HEK293 (cell line): Measurements from ENCODE around the gene CNIH1.

Source experiments
- CTCF ChIA-PET: fragments of 350-600 bp; formaldehyde crosslinking; extraction: SDS; loops from one replicate; lab custom pipeline; 2021; ENCODE audit warnings: antibody characterized with exemption; lab: Yijun Ruan, JAX
- POLR2A ChIA-PET: fragments of 300-600 bp; formaldehyde crosslinking; extraction: SDS; loops from one replicate; lab custom pipeline; 2020; ENCODE audit warnings: antibody characterized with exemption, inconsistent platforms; lab: Yijun Ruan, JAX
- H3K27ac ChIP-seq: fragments of 200-500 bp; sonication (Bioruptor generic); 2 replicates; pipeline ENCODE4 v1.5.1; 2014; ENCODE audit warnings: low read depth, low read length, control low read depth, inconsistent platforms; ENCODE audit errors: extremely low read depth
- H3K36me3 ChIP-seq, 2 experiments: fragments of 200-500 bp in 1 of 2; sonication (Bioruptor generic) in 1 of 2; 1 replicate in 1 of 2; 2 replicates in 1 of 2; pipeline ENCODE4 v1.5.1; 2014 to 2017; ENCODE audit warnings: inconsistent platforms in 2 of 2, low read length in 2 of 2; ENCODE audit not compliant: control insufficient read depth in 2 of 2, insufficient read depth in 1 of 2
- H3K4me1 ChIP-seq: fragments of 200-500 bp; sonication (Bioruptor generic); 2 replicates; pipeline ENCODE4 v1.5.1; 2014; ENCODE audit warnings: mild to moderate bottlenecking, low read length, inconsistent platforms; ENCODE audit not compliant: control insufficient read depth, insufficient read depth
- H3K4me3 ChIP-seq: 2 replicates; pipeline ENCODE4 v1.5.1; 2011; ENCODE audit warnings: low read depth, mild to moderate bottlenecking, control low read depth, low read length, moderate library complexity
- H3K9me3 ChIP-seq: fragments of 200-500 bp; sonication (Bioruptor generic); 2 replicates; pipeline ENCODE4 v1.5.1; 2014; ENCODE audit warnings: low read depth, low read length, inconsistent platforms; ENCODE audit not compliant: control insufficient read depth, insufficient read depth
- FEZF1 ChIP-seq: fragments of 450-650 bp; formaldehyde crosslinking; IDR thresholded peaks from 2 replicates; pipeline ENCODE4 v1.5.1; 2016; ENCODE audit warnings: missing biosample characterization, missing genetic modification characterization
- GLIS1 ChIP-seq: fragments of 450-650 bp; formaldehyde crosslinking; IDR thresholded peaks from 2 replicates; pipeline ENCODE4 v1.5.1; 2016; ENCODE audit warnings: missing biosample characterization, missing genetic modification characterization
- HOXA7 ChIP-seq: sonication (generic); formaldehyde crosslinking; IDR thresholded peaks from 2 replicates; pipeline ENCODE4 v1.8.1; 2022; ENCODE audit warnings: missing genetic modification reagents, borderline replicate concordance
- KLF9 ChIP-seq: fragments of 450-650 bp; formaldehyde crosslinking; IDR thresholded peaks from 2 replicates; pipeline ENCODE4 v1.5.1; 2016; ENCODE audit warnings: missing biosample characterization, missing genetic modification characterization, low read depth
- OVOL3 ChIP-seq: fragments of 450-650 bp; formaldehyde crosslinking; IDR thresholded peaks from 2 replicates; pipeline ENCODE4 v1.5.1; 2016; ENCODE audit warnings: missing biosample characterization, missing genetic modification characterization
- PRDM6 ChIP-seq: fragments of 450-650 bp; formaldehyde crosslinking; IDR thresholded peaks from 2 replicates; pipeline ENCODE4 v1.5.1; 2017; ENCODE audit warnings: missing biosample characterization, missing genetic modification characterization
- SETDB1 ChIP-seq: IDR thresholded peaks from one replicate; pipeline ENCODE4 v1.6.1; 2017; ENCODE audit warnings: mild to moderate bottlenecking, low read length, moderate library complexity, mixed read lengths; ENCODE audit not compliant: insufficient read length
- YY2 ChIP-seq: fragments of 450-650 bp; formaldehyde crosslinking; IDR thresholded peaks from 2 replicates; pipeline ENCODE4 v1.5.1; 2016; ENCODE audit warnings: missing biosample characterization, missing genetic modification characterization
- ZBTB49 ChIP-seq: fragments of 450-650 bp; formaldehyde crosslinking; IDR thresholded peaks from 2 replicates; pipeline ENCODE4 v1.5.1; 2016; ENCODE audit warnings: missing biosample characterization, missing genetic modification characterization, low read depth
- ZFP41 ChIP-seq: fragments of 450-650 bp; formaldehyde crosslinking; IDR thresholded peaks from 2 replicates; pipeline ENCODE4 v1.5.1; 2016; ENCODE audit warnings: missing biosample characterization, missing genetic modification characterization, borderline replicate concordance
- ZNF112 ChIP-seq: fragments of 450-650 bp; formaldehyde crosslinking; IDR thresholded peaks from 2 replicates; pipeline ENCODE4 v1.5.0; 2017; ENCODE audit warnings: missing biosample characterization, missing genetic modification characterization
- ZNF175 ChIP-seq: fragments of 450-650 bp; formaldehyde crosslinking; IDR thresholded peaks from 2 replicates; pipeline ENCODE4 v1.5.1; 2016; ENCODE audit warnings: missing biosample characterization, missing genetic modification characterization
- ZNF248 ChIP-seq: fragments of 450-650 bp; formaldehyde crosslinking; IDR thresholded peaks from 2 replicates; pipeline ENCODE4 v1.5.1; 2017; ENCODE audit warnings: missing biosample characterization, missing genetic modification characterization
- ZNF266 ChIP-seq: fragments of 450-650 bp; formaldehyde crosslinking; IDR thresholded peaks from 2 replicates; pipeline ENCODE4 v1.5.1; 2016; ENCODE audit warnings: missing biosample characterization, missing genetic modification characterization, low read depth
- ZNF292 ChIP-seq: fragments of 450-650 bp; formaldehyde crosslinking; IDR thresholded peaks from 2 replicates; pipeline ENCODE4 v1.5.1; 2016; ENCODE audit warnings: low read depth, missing biosample characterization, missing genetic modification characterization, borderline replicate concordance
- ZNF350 ChIP-seq: fragments of 450-650 bp; formaldehyde crosslinking; IDR thresholded peaks from 2 replicates; pipeline ENCODE4 v1.5.0; 2017; ENCODE audit warnings: missing biosample characterization, mild to moderate bottlenecking, missing genetic modification characterization
- ZNF354C ChIP-seq: fragments of 450-650 bp; formaldehyde crosslinking; IDR thresholded peaks from 2 replicates; pipeline ENCODE4 v1.5.1; 2016; ENCODE audit warnings: missing biosample characterization, missing genetic modification characterization, low read depth, borderline replicate concordance
- ZNF416 ChIP-seq: fragments of 450-650 bp; formaldehyde crosslinking; IDR thresholded peaks from 2 replicates; pipeline ENCODE4 v1.5.1; 2016; ENCODE audit warnings: missing biosample characterization, missing genetic modification characterization
- ZNF501 ChIP-seq: fragments of 450-650 bp; formaldehyde crosslinking; IDR thresholded peaks from 2 replicates; pipeline ENCODE4 v1.5.1; 2016; ENCODE audit warnings: missing biosample characterization, missing genetic modification characterization
- ZNF555 ChIP-seq: fragments of 450-650 bp; formaldehyde crosslinking; conservative IDR thresholded peaks from 2 replicates; pipeline ENCODE4 v1.5.1; 2017; ENCODE audit warnings: missing biosample characterization, mild to moderate bottlenecking, missing genetic modification characterization, inconsistent platforms
- ZNF624 ChIP-seq: fragments of 450-650 bp; formaldehyde crosslinking; IDR thresholded peaks from 2 replicates; pipeline ENCODE4 v1.5.1; 2017; ENCODE audit warnings: missing biosample characterization, missing genetic modification characterization
- ZNF658 ChIP-seq: fragments of 450-650 bp; formaldehyde crosslinking; IDR thresholded peaks from 2 replicates; pipeline ENCODE4; 2016; ENCODE audit warnings: missing biosample characterization, missing genetic modification characterization
- ZNF677 ChIP-seq: fragments of 450-650 bp; IDR thresholded peaks from 2 replicates; pipeline ENCODE4 v1.5.0; 2018; ENCODE audit warnings: missing biosample characterization, mild to moderate bottlenecking, missing genetic modification characterization, moderate library complexity
- ZNF747 ChIP-seq: fragments of 450-650 bp; formaldehyde crosslinking; IDR thresholded peaks from 2 replicates; pipeline ENCODE4 v1.5.1; 2016; ENCODE audit warnings: missing biosample characterization, missing genetic modification characterization
- ZNF791 ChIP-seq: fragments of 450-650 bp; formaldehyde crosslinking; IDR thresholded peaks from 2 replicates; pipeline ENCODE4 v1.5.1; 2016; ENCODE audit warnings: missing biosample characterization, missing genetic modification characterization

CNIH1 gene

GRCh38 chr14:54480830-54481562 lies 39.8 kb upstream of the CNIH1 start:
- TF ChIP-seq ZFP41 (tag by site-specific recombination) = no peak
- ChIA-PET CTCF (no interaction called here), POLR2A (no interaction called here)
- Histone ChIP-seq H3K36me3 (peaks cover 39 to 61% of the 10 kb centered on the region in 2 experiments; a peak in 2 of 3 replicates), H3K4me3 (no peak overlapping the region), H3K4me1 (peaks cover 3% of the 10 kb centered on the region; the same call in 1 of the 2 replicates), H3K9me3 (no peaks in the 10 kb centered on the region), H3K27ac (no peak overlapping the region)

GRCh38 chr14:54478636-54479215 lies 37.6 kb upstream of the CNIH1 start:
- CTCF ChIA-PET = interaction anchor here (0.5 kb wide), 1 partner anchor 13 kb away, joined by 3 read pairs; no protein-coding TSS in a partner anchor
- Histone ChIP-seq H3K4me3 (no peak overlapping the region), H3K36me3 (peaks cover 39 to 62% of the 10 kb centered on the region in 2 experiments; a peak in 2 of 3 replicates), H3K4me1 (peaks cover 10% of the 10 kb centered on the region; the same call in 1 of the 2 replicates), H3K27ac (no peak overlapping the region), H3K9me3 (no peaks in the 10 kb centered on the region)
- TF ChIP-seq YY2 (tag by site-specific recombination) (no peak), ZBTB49 (tag by site-specific recombination) (no peak), GLIS1 (tag by site-specific recombination) (no peak), ZNF354C (tag by site-specific recombination) (no peak), OVOL3 (tag by site-specific recombination) (no peak), ZNF292 (tag by site-specific recombination) (no peak), ZNF677 (tag by site-specific recombination) (no peak), ZNF624 (tag by site-specific recombination) (no peak), ZNF747 (tag by site-specific recombination) (no peak), ZFP41 (tag by site-specific recombination) (no peak), ZNF350 (tag by site-specific recombination) (no peak), ZNF501 (no peak), ZNF555 (no peak), ZNF791 (tag by site-specific recombination) (no peak), HOXA7 (CRISPR knock-in tag) (no peak)
- POLR2A ChIA-PET = no interaction called here

DNA sequence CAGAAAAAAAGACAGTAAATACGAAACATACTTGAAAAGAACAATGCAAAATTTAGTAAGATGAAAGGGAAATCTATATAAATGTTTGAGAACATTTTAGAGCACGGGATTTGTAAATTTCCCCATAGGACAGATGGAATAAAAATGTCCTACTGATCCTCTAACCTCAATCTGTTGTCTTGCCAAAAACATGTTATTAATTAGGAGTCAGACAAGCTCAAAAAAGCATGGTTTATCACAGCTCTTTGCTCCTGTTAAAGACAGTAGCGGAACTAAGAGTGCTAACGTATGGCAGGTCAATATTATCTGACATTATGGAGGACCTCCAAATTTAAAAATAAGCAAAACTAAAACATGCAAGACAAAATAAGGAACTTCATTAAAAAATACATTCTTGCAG lies 34.7 kb upstream of the CNIH1 start:
- Histone ChIP-seq H3K9me3 (no peaks in the 10 kb centered on the region), H3K4me1 (peaks cover 18% of the 10 kb centered on the region), H3K4me3 (no peak overlapping the region), H3K36me3 (peaks cover 27 to 38% of the 10 kb centered on the region in 2 experiments; a peak in 2 of 3 replicates), H3K27ac (no peak overlapping the region)
- POLR2A ChIA-PET = no interaction called here
- CTCF ChIA-PET = no interaction called here
- TF ChIP-seq SETDB1 (no peak), ZNF658 (tag by site-specific recombination) (no peak), ZNF175 (tag by site-specific recombination) (no peak), FEZF1 (tag by site-specific recombination) (no peak), KLF9 (tag by site-specific recombination) (no peak), PRDM6 (tag by site-specific recombination) (no peak), ZNF248 (tag by site-specific recombination) (no peak), ZNF112 (tag by site-specific recombination) (no peak), ZNF266 (tag by site-specific recombination) (no peak), ZNF416 (no peak)
